ENCODE data around the gene WDR49. TPM values are rescaled to one million over a fixed set of nuclear protein-coding genes. Genes with fewer than 3 reads are reported as not detected.

The WDR49 gene
- total RNA-seq, 1 donor from 2014 or later: 1.8 TPM

- Mint-ChIP-seq H3K4me1 (ENCODE audit: unreplicated experiment) (no peaks in the 10 kb centered on the region), H3K4me3 (ENCODE audit: unreplicated experiment) (no peak overlapping the region), H3K9me3 (ENCODE audit: unreplicated experiment) (no peaks in the 10 kb centered on the region), H3K27ac (ENCODE audit: unreplicated experiment) (no peak overlapping the region), H3K27me3 (ENCODE audit: unreplicated experiment) (no peaks in the 10 kb centered on the region), H3K36me3 (ENCODE audit: low read depth, unreplicated experiment) (no peaks in the 10 kb centered on the region)
- TF ChIP-seq CTCF (IDR thresholded peaks at IDR 0.05; ENCODE audit: unreplicated experiment): no peak
- no peak for DNase-seq (ENCODE audit: low spot score)
Observed at GRCh38 chr3:167481164-167481563, 172.6 kb downstream of the WDR49 start.

DNA sequence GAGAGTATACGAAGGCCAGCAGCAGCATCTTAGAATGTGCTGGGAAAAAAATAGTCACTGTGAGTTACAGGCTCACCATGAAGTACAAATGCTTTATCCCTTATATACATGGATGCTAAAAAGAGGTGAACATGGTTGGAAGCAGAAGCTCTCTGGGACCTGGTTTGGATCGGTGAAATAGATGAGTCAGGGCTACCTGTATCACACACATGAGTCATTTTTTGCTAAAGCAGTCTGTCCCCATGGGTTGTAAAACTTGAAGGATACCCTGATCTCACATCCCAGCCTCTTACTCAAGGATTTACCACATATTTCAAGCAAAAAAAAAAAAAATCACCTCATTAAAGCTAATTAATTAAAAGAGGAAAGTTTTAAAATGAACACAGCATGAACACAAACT, 173.0 kb downstream of the WDR49 start:
- H3K27me3 Mint-ChIP-seq (ENCODE audit: unreplicated experiment): no peaks in the 10 kb centered on the region
- no peak overlapping the region for H3K27ac Mint-ChIP-seq (ENCODE audit: unreplicated experiment)
- no peak for DNase-seq (ENCODE audit: low spot score)
- no peak overlapping the region for H3K4me3 Mint-ChIP-seq (ENCODE audit: unreplicated experiment)
- no peaks in the 10 kb centered on the region for H3K9me3 Mint-ChIP-seq (ENCODE audit: unreplicated experiment)
- H3K4me1 Mint-ChIP-seq (ENCODE audit: unreplicated experiment): no peaks in the 10 kb centered on the region
- no peaks in the 10 kb centered on the region for H3K36me3 Mint-ChIP-seq (ENCODE audit: low read depth, unreplicated experiment)
- no peak for TF ChIP-seq CTCF (IDR thresholded peaks at IDR 0.05; ENCODE audit: unreplicated experiment)

DNA sequence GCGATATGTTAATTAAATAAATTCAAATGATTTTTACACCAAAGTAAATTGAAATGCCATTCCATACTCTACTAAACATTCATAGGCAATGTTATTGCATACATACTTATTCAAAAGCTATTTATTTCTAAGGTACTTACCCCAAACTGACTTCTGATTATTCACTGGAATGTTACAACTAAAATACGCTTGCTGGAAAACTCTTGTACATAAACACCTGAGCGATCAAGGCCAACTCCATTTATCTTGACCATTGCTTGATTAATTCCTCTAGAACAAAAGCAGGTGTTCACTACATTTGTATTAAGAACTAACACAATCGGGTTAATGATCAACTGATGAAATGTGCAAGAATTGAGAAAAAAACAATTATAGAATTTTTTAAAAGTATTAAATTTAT, 179.9 kb downstream of the WDR49 start, which contains the start of gene SERPINI2:
SERPINI2 (minus strand) TSS at position 180 of the 400 bp plus-strand sequence. CDS start 2,208 bp downstream, outside the sequence.
- Mint-ChIP-seq H3K27ac (ENCODE audit: unreplicated experiment) (no peak within 1 kb of the TSS), H3K4me3 (ENCODE audit: unreplicated experiment) (no peak within 1 kb of the TSS)
- TF ChIP-seq CTCF (IDR thresholded peaks at IDR 0.05; ENCODE audit: unreplicated experiment): no peak

GRCh38 chr3:167469381-167469780, 184.4 kb downstream of the WDR49 start:
- Mint-ChIP-seq H3K4me1 (ENCODE audit: unreplicated experiment) (no peaks in the 10 kb centered on the region), H3K4me3 (ENCODE audit: unreplicated experiment) (no peak overlapping the region), H3K27ac (ENCODE audit: unreplicated experiment) (no peak overlapping the region), H3K9me3 (ENCODE audit: unreplicated experiment) (no peaks in the 10 kb centered on the region), H3K36me3 (ENCODE audit: low read depth, unreplicated experiment) (no peaks in the 10 kb centered on the region), H3K27me3 (ENCODE audit: unreplicated experiment) (no peaks in the 10 kb centered on the region)
- no peak for TF ChIP-seq CTCF (IDR thresholded peaks at IDR 0.05; ENCODE audit: unreplicated experiment)
- DNase-seq (ENCODE audit: low spot score): no peak

More for the DNA sequence above, 179.9 kb downstream of the WDR49 start, which contains the start of gene SERPINI2:
- Mint-ChIP-seq H3K36me3 (ENCODE audit: low read depth, unreplicated experiment) (no peaks in the 10 kb centered on the region), H3K27me3 (ENCODE audit: unreplicated experiment) (no peaks in the 10 kb centered on the region), H3K9me3 (ENCODE audit: unreplicated experiment) (no peaks in the 10 kb centered on the region), H3K4me1 (ENCODE audit: unreplicated experiment) (no peaks in the 10 kb centered on the region)
- DNase-seq (ENCODE audit: low spot score): no peak

- Mint-ChIP-seq H3K27ac (ENCODE audit: unreplicated experiment) (no peak overlapping the region), H3K36me3 (ENCODE audit: low read depth, unreplicated experiment) (no peaks in the 10 kb centered on the region), H3K4me3 (ENCODE audit: unreplicated experiment) (no peak overlapping the region)
Observed at GRCh38 chr3:167467848-167468611, 185.7 kb downstream of the WDR49 start.

More at GRCh38 chr3:167467848-167468611, 185.7 kb downstream of the WDR49 start:
- Mint-ChIP-seq H3K4me1 (ENCODE audit: unreplicated experiment) (no peaks in the 10 kb centered on the region), H3K27me3 (ENCODE audit: unreplicated experiment) (no peaks in the 10 kb centered on the region), H3K9me3 (ENCODE audit: unreplicated experiment) (no peaks in the 10 kb centered on the region)
- DNase-seq (ENCODE audit: low spot score): no peak
- TF ChIP-seq CTCF (IDR thresholded peaks at IDR 0.05; ENCODE audit: unreplicated experiment): no peak
